Amygdala (tissue), 56 donors: ENCODE data around the gene INHBB.

Source experiments
- DNase-seq, 56 donors: peaks; one replicate each; lab custom pipeline; 2025; lab: John Stamatoyannopoulos, UW

Gene INHBB

DNA sequence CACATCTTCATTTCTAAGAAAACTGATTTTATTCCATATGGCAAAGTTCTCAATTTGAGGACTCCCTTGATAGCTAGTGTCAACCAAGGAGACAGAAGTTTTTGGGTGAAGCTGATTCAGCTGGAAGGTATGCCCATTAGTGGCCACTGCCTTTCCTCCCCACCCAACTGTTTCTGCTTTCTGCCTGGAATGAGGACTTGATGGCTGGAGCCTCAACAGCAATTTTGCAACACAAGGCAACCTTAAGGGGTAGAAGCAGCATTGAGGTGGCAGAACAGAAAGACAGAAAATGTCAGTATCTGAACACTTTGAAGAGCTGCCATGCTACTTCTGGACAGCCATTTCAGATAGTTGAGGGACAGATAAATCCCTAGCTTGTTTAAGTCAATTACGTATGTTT is 47.0 kb downstream of the INHBB start:
- no peak for DNase-seq

DNA sequence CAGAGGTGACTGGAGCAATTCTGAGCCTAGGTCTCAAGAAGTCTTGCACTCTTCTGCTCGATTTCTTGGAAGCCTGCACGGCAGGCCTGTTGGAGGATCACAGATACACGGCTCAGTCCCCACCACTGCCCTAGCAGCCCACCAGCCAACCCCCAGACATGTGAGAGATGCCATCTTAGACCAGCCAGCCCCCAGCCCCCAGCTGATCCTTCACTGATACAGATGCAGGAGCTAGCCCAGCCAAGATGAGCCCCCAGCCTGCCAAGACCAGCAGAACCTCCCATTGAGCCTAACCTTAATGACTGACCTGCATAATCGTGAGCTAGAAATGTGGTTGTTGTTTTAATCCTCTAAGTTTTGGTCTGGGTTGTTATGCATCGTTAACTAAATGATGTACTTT is 47.5 kb downstream of the INHBB start:
- no peak for DNase-seq

- DNase-seq, result no peak
These were observed 48.8 kb downstream of the INHBB start for GRCh38 chr2:120394764-120395163.

GRCh38 chr2:120395221-120396012 is 49.5 kb downstream of the INHBB start:
- no peak for DNase-seq

DNA sequence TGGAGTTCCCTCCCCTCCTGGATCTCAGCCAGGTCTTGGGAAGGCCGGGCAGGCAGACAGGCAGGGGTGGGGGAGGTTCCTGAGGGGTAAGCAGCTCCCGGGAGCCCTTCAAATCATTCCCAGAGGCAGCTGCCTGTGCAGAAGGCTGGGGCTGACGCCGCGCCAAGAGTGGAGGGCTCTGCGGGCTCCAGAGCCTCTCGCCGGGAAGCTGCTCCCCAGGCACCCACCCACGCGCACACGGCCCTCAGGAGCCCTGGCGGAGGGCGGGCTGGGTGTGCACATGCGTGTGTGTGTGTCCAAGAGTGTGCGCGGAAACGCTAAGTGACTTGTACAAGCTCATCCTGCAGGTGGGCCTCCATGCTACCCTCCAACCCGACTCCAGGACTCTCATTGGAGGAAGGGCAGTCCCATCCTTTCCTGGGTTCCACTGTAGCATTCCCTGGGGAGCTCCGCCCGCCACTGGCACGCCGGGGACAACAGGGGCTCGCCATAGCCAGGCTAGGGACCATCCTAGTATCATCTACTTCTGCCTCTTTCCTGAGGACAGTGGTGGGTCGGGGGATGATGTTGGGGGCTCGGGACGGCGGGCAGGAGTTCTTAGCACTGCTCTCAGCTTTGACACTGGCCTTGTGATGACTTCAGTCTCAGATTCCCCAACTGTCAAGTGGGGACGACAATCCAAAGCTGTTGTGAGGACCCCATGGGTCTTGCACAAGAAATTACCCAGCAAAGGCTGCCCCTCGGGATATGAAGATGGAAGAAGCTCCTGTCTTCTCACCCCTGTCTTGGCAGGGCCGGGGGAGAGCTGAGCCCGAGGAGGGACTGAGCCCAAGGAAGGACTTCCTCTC is 50.3 kb downstream of the INHBB start:
- no peak for DNase-seq

- DNase-seq, result no peak
These were observed 51.2 kb downstream of the INHBB start for GRCh38 chr2:120396861-120397811.

- no peak for DNase-seq
These were observed 52.4 kb downstream of the INHBB start for GRCh38 chr2:120398051-120398995.

DNA sequence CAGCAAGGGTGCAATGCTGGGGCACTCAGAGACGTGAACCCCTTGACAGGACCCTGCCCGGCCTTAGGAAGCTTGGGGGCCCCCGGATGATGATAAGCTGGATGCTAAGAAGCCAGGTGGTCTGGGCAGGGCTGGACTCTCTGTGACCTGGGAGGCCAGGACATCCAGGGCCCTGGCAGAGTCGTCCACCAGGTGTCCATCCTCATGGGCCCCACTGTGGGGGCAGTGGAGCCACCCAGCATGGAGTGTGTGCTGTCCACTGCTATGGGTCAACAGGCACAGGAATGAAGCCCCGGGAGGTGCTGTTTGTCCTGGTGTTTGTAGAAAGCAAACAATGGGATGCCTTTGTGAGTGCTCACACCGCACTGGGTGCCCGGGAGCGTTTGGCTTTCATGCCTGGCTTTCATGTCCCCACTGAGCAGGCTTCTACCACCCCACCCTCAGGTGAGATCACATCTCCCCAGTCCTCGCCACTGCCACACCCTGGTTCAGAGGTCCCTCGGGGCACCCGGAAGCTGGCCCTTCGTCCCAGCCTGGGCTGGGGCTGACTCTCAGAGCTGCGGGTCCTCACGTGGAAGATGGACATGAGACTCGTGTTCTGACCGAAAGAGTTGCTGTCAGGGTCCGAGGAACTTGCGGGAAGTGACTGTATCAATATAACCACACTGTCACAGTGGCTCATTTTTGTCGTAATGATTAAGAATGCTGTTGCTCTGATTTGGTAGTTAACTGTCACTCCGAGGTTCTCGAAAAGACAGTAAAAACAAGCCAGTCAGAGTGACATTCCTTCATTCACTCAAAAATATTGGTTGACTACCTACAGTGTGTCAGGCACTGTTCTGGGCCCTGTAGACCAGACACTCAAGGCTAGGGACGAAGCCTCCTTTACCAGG is 53.3 kb downstream of the INHBB start:
- no peak for DNase-seq

DNA sequence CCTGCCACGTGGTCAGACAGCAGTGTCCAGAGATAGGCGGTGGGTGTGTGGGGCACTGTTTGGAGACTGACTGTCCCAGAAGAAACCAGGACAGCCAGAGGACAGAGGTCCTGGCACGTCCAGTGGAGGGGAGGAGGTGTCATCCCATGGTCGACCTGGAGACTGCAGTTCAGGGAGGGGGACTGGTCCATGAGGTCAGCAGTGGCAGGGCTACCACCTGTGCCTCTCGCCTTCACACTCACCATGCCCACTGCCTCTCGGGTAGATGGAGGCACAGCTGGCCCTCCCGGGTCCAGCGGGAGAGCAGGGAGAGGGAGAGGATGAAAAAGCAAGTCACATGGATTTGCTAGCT is 53.9 kb downstream of the INHBB start:
- DNase-seq, result no peak

- no peak for DNase-seq
These were observed 54.6 kb downstream of the INHBB start for GRCh38 chr2:120400551-120400950.
